Nephron progenitor cell (in vitro differentiated cells): ENCODE measurements around the gene CP.

ENCODE experiments used
- DNase-seq: peaks from one replicate; pipeline ENCODE4 v3.0.0; 2021
- H3K27ac Mint-ChIP-seq: 2 replicates; pipeline ENCODE4 v1.8.0; 2021; ENCODE audit warnings: mild to moderate bottlenecking, moderate library complexity, mixed read lengths
- H3K27me3 Mint-ChIP-seq: 2 replicates; pipeline ENCODE4 v1.8.0; 2021; ENCODE audit warnings: mild to moderate bottlenecking, low read depth, mixed read lengths; ENCODE audit not compliant: poor library complexity
- H3K36me3 Mint-ChIP-seq: 2 replicates; pipeline ENCODE4 v1.8.0; 2021; ENCODE audit warnings: low read depth, mixed read lengths
- H3K4me1 Mint-ChIP-seq: 2 replicates; pipeline ENCODE4 v1.8.0; 2021; ENCODE audit warnings: mixed read lengths
- H3K4me3 Mint-ChIP-seq: 2 replicates; pipeline ENCODE4 v1.8.0; 2021; ENCODE audit warnings: mild to moderate bottlenecking, moderate library complexity, mixed read lengths
- H3K9me3 Mint-ChIP-seq: 2 replicates; pipeline ENCODE4 v1.8.0; 2021; ENCODE audit warnings: mild to moderate bottlenecking, moderate library complexity, mixed read lengths
- TF ChIP-seq, protein P1 (sequence below): fragments of 200-600 bp; sonication (generic); IDR thresholded peaks from 2 replicates; pipeline ENCODE4 v1.5.0; 2021; ENCODE audit warnings: antibody characterized with exemption

CP gene

DNA sequence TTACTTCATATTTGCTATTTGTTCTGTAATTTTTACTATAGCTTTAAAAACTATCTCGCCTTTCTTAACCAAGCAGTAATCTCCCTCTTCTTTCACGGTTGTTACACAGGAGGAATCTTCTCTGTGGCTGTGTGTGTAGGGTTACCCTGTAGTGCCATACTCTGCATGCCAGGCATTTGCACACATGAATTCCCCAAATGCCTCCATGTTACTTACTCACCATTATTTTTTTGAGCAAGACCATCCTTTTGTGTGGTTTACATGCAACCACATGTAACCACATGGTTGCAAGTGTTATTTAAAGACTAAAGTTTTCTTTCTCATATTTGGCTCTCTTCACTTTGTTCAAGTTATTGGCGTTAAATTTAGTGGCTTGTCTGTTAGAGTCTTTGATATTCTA lies 46.7 kb downstream of the CP start:
- Mint-ChIP-seq H3K27ac (no peak overlapping the region), H3K4me3 (no peak overlapping the region), H3K4me1 (peaks cover 7% of the 10 kb centered on the region), H3K9me3 (peaks cover 4% of the 10 kb centered on the region), H3K27me3 (no peaks in the 10 kb centered on the region), H3K36me3 (peaks cover 57% of the 10 kb centered on the region)
- no peak for DNase-seq
- TF ChIP-seq, protein P1, sequence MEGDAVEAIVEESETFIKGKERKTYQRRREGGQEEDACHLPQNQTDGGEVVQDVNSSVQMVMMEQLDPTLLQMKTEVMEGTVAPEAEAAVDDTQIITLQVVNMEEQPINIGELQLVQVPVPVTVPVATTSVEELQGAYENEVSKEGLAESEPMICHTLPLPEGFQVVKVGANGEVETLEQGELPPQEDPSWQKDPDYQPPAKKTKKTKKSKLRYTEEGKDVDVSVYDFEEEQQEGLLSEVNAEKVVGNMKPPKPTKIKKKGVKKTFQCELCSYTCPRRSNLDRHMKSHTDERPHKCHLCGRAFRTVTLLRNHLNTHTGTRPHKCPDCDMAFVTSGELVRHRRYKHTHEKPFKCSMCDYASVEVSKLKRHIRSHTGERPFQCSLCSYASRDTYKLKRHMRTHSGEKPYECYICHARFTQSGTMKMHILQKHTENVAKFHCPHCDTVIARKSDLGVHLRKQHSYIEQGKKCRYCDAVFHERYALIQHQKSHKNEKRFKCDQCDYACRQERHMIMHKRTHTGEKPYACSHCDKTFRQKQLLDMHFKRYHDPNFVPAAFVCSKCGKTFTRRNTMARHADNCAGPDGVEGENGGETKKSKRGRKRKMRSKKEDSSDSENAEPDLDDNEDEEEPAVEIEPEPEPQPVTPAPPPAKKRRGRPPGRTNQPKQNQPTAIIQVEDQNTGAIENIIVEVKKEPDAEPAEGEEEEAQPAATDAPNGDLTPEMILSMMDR, result no peak

DNA sequence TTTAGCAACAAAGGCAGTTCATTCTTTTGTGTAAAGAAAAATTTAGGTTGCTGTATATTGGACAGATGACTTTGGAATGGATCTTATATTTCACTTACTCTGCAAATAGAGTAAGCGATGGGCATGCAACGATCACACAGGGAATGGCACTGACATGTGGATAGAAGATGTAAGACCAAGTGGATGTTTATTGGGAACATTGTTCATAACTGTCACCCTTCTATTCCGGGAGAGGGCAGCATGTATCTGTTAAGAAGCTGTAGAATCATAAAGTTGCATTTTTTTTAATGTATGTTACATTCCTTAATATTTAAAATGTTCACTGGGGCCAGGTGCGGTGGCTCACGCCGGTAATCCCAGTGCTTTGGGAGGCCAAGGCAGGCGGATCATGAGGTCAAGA lies 51.0 kb downstream of the CP start:
- Mint-ChIP-seq H3K27me3 (no peaks in the 10 kb centered on the region), H3K4me3 (no peak overlapping the region), H3K4me1 (peaks cover 7% of the 10 kb centered on the region), H3K36me3 (peaks cover 62% of the 10 kb centered on the region), H3K9me3 (no peaks in the 10 kb centered on the region), H3K27ac (no peak overlapping the region)
- DNase-seq, result no peak
- TF ChIP-seq, protein P1, result no peak

DNA sequence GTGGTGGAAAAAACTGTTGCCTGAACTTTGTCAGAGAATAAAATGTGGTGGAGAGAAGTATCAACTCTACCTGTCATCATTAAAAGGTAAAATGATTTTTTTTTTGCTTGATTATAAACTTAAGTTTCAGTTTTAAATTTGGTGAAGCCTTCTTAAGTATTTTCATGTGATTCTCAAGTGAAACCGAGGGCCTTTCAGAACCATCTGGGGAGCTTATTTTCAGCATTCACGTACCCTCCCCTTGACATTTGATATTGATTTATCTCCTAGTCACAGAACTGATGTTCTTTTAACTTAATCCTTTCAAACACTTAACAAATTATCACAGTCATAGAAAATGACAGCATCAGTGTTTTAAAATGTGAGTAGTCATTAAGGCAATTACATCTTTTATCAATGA lies 53.7 kb downstream of the CP start:
- DNase-seq, result no peak
- no peak overlapping the region for H3K4me3 Mint-ChIP-seq
- H3K27ac Mint-ChIP-seq, result no peak overlapping the region
- H3K27me3 Mint-ChIP-seq, result no peaks in the 10 kb centered on the region
- H3K36me3 Mint-ChIP-seq, result peaks cover 56% of the 10 kb centered on the region
- TF ChIP-seq, protein P1, result no peak
- no peaks in the 10 kb centered on the region for H3K4me1 Mint-ChIP-seq
- H3K9me3 Mint-ChIP-seq, result no peaks in the 10 kb centered on the region

DNA sequence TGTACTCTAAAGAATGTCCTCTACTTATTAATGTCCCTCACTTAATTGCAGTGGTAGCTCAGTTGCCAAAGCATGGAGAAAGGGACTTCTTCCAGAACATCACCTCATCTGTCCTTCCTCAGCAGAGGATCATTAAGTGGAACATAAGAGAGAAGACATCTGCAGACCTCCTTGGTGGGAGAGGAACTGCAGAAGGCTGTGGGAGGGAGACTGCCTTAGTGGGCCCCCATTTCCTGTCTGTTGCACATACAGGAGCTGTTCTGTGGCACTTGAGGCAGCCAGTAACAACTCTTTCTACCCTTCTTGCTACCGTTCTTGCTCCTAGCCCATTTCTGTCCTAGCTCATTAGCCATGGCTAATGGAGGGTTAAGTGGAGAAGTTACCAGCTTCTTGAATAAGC lies 58.6 kb downstream of the CP start:
- Mint-ChIP-seq H3K27me3 (no peaks in the 10 kb centered on the region), H3K9me3 (no peaks in the 10 kb centered on the region), H3K27ac (peak overlapping the region; percentile 78), H3K4me3 (no peak overlapping the region), H3K4me1 (no peaks in the 10 kb centered on the region), H3K36me3 (peaks cover 51% of the 10 kb centered on the region)
- TF ChIP-seq, protein P1, result no peak
- DNase-seq, result no peak

DNA sequence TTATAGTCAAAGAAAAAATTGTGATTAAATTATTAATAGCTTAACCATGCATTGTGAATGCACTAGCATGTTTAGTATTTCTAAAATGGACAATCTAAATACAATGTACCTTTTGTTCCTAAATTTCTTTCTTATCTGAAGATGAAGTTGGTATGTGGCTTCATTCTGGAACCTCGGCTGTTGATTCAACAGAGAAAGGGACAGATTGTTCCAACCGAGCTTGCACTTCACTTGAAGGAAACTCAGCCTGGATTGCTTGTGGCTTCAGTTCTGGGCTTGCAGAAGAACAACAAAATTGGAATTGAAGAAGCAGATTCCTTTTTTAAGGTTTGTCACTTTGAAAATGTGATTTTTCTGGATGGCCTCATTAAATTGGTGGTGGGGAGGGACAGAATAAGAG lies 59.6 kb downstream of the CP start:
- TF ChIP-seq, protein P1, result no peak
- H3K36me3 Mint-ChIP-seq, result peaks cover 49% of the 10 kb centered on the region
- no peak overlapping the region for H3K4me3 Mint-ChIP-seq
- H3K27me3 Mint-ChIP-seq, result no peaks in the 10 kb centered on the region
- H3K9me3 Mint-ChIP-seq, result no peaks in the 10 kb centered on the region
- H3K4me1 Mint-ChIP-seq, result no peaks in the 10 kb centered on the region
- DNase-seq, result no peak
- H3K27ac Mint-ChIP-seq, result no peak overlapping the region

DNA sequence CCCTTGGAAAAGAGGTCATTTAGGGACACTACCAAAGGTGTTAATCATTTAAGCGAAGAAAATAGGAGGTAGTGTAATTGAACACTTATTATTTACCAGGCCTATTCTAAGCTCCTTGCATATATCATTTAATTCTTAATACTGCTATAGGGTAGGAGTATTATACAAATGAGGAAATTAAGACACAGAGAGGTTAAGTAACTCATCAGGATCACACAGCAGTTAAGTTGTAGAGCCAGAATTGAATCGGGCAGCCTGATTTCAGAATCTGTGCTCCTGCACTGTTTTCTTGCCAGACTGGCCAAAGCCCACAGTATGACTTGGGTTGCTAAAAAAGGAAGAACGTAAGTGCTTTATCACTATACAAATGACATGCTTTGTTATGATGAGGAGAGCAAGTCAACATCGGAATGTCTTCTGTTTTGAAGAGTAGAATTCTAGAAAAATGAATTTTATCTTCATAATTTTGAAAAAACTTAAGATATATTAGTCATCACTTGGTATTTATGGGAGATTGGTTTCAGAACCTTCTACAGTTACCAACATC lies 60.8 kb downstream of the CP start:
- Mint-ChIP-seq H3K4me3 (no peak overlapping the region), H3K4me1 (no peaks in the 10 kb centered on the region), H3K36me3 (peaks cover 43% of the 10 kb centered on the region), H3K9me3 (no peaks in the 10 kb centered on the region), H3K27me3 (no peaks in the 10 kb centered on the region), H3K27ac (no peak overlapping the region)
- no peak for DNase-seq
- TF ChIP-seq, protein P1, result no peak
